Nephron progenitor cell (in vitro differentiated cells): ENCODE results near the gene CAPN12.

ENCODE experiments used
- DNase-seq: peaks from one replicate; pipeline ENCODE4 v3.0.0; 2021
- H3K27ac Mint-ChIP-seq: 2 replicates; pipeline ENCODE4 v1.8.0; 2021; ENCODE audit warnings: mild to moderate bottlenecking, moderate library complexity, mixed read lengths
- H3K27me3 Mint-ChIP-seq: 2 replicates; pipeline ENCODE4 v1.8.0; 2021; ENCODE audit warnings: mild to moderate bottlenecking, low read depth, mixed read lengths; ENCODE audit not compliant: poor library complexity
- H3K36me3 Mint-ChIP-seq: 2 replicates; pipeline ENCODE4 v1.8.0; 2021; ENCODE audit warnings: low read depth, mixed read lengths
- H3K4me1 Mint-ChIP-seq: 2 replicates; pipeline ENCODE4 v1.8.0; 2021; ENCODE audit warnings: mixed read lengths
- H3K4me3 Mint-ChIP-seq: 2 replicates; pipeline ENCODE4 v1.8.0; 2021; ENCODE audit warnings: mild to moderate bottlenecking, moderate library complexity, mixed read lengths
- H3K9me3 Mint-ChIP-seq: 2 replicates; pipeline ENCODE4 v1.8.0; 2021; ENCODE audit warnings: mild to moderate bottlenecking, moderate library complexity, mixed read lengths
- TF ChIP-seq, protein P1 (sequence below): fragments of 200-600 bp; sonication (generic); IDR thresholded peaks from 2 replicates; pipeline ENCODE4 v1.5.0; 2021; ENCODE audit warnings: antibody characterized with exemption

The CAPN12 gene

GRCh38 chr19:38730731-38731589 lies 13.3 kb downstream of the CAPN12 start:
- Mint-ChIP-seq H3K4me1 (peaks cover 11% of the 10 kb centered on the region), H3K4me3 (no peak overlapping the region), H3K9me3 (no peaks in the 10 kb centered on the region), H3K36me3 (peaks cover 29% of the 10 kb centered on the region), H3K27ac (peak overlapping the region; percentile 86), H3K27me3 (no peaks in the 10 kb centered on the region)
- TF ChIP-seq, protein P1, sequence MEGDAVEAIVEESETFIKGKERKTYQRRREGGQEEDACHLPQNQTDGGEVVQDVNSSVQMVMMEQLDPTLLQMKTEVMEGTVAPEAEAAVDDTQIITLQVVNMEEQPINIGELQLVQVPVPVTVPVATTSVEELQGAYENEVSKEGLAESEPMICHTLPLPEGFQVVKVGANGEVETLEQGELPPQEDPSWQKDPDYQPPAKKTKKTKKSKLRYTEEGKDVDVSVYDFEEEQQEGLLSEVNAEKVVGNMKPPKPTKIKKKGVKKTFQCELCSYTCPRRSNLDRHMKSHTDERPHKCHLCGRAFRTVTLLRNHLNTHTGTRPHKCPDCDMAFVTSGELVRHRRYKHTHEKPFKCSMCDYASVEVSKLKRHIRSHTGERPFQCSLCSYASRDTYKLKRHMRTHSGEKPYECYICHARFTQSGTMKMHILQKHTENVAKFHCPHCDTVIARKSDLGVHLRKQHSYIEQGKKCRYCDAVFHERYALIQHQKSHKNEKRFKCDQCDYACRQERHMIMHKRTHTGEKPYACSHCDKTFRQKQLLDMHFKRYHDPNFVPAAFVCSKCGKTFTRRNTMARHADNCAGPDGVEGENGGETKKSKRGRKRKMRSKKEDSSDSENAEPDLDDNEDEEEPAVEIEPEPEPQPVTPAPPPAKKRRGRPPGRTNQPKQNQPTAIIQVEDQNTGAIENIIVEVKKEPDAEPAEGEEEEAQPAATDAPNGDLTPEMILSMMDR, result no peak
- no peak for DNase-seq

DNA sequence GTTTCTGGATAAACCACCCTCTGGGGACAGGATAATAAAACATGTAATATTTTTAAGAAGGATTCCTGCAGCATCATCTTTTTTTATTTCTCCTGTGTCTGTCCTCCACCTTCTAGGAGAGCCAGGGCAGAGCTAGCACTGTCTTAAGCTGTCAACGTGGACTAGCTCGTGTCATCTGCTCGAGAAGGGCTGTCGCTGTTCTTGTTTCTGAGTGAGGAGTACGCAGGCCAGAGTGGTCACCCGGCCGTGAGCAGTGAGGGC lies 13.9 kb downstream of the CAPN12 start:
- no peak for DNase-seq
- Mint-ChIP-seq H3K27ac (no peak overlapping the region), H3K4me3 (no peak overlapping the region), H3K27me3 (no peaks in the 10 kb centered on the region), H3K4me1 (peaks cover 11% of the 10 kb centered on the region), H3K9me3 (no peaks in the 10 kb centered on the region), H3K36me3 (peaks cover 31% of the 10 kb centered on the region)
- TF ChIP-seq, protein P1, result no peak

GRCh38 chr19:38729653-38730469 lies 14.4 kb downstream of the CAPN12 start:
- H3K36me3 Mint-ChIP-seq, result peaks cover 31% of the 10 kb centered on the region
- H3K27ac Mint-ChIP-seq, result peak overlapping the region; percentile 93
- H3K4me1 Mint-ChIP-seq, result peaks cover 7% of the 10 kb centered on the region
- H3K4me3 Mint-ChIP-seq, result no peak overlapping the region
- H3K9me3 Mint-ChIP-seq, result no peaks in the 10 kb centered on the region
- DNase-seq, result peak; percentile 90
- TF ChIP-seq, protein P1, result peak; percentile 74
- H3K27me3 Mint-ChIP-seq, result no peaks in the 10 kb centered on the region

- TF ChIP-seq, protein P1, result no peak
- DNase-seq, result no peak
- Mint-ChIP-seq H3K27me3 (no peaks in the 10 kb centered on the region), H3K27ac (no peak overlapping the region), H3K4me3 (no peak overlapping the region), H3K36me3 (peaks cover 31% of the 10 kb centered on the region), H3K4me1 (peaks cover 5% of the 10 kb centered on the region), H3K9me3 (no peaks in the 10 kb centered on the region)
These were observed 15.3 kb downstream of the CAPN12 start for GRCh38 chr19:38728752-38729541.

- Mint-ChIP-seq H3K27me3 (no peaks in the 10 kb centered on the region), H3K4me1 (peaks cover 13% of the 10 kb centered on the region), H3K4me3 (no peak overlapping the region), H3K9me3 (no peaks in the 10 kb centered on the region), H3K36me3 (peaks cover 31% of the 10 kb centered on the region), H3K27ac (no peak overlapping the region)
- TF ChIP-seq, protein P1, result no peak
- no peak for DNase-seq
These were observed 16.2 kb downstream of the CAPN12 start for GRCh38 chr19:38727868-38728660.
